Neural cell (in vitro differentiated cells): ENCODE results near the gene ADARB2. TPM values are rescaled to one million over a fixed set of nuclear protein-coding genes. Genes with fewer than 3 reads are reported as not detected.

Source experiments
- H2AFZ ChIP-seq: fragments of 200-600, 300-800 bp; sonication (generic), shearing (Covaris generic); 2 replicates; pipeline ENCODE4 v1.6.0; 2014; ENCODE audit warnings: low read depth, mild to moderate bottlenecking, antibody characterized with exemption, low read length, moderate library complexity
- H3F3A ChIP-seq: fragments of 200-600 bp; shearing (Covaris generic); 2 replicates; pipeline ENCODE4 v1.6.1; 2016; ENCODE audit warnings: mild to moderate bottlenecking, moderate library complexity, mixed read lengths, antibody characterized with exemption, low read length; ENCODE audit not compliant: insufficient read depth, poor library complexity, severe bottlenecking
- H3K27ac ChIP-seq: fragments of 200-600, 300-800 bp; sonication (generic), shearing (Covaris generic); 2 replicates; pipeline ENCODE4 v1.5.1; 2014; ENCODE audit warnings: mild to moderate bottlenecking, low read length, moderate library complexity
- H3K27me3 ChIP-seq: fragments of 300-800, 200-600 bp; sonication (generic), shearing (Covaris generic); 2 replicates; pipeline ENCODE4 v1.6.0; 2014; ENCODE audit warnings: mild to moderate bottlenecking, low read depth, low read length, moderate library complexity; ENCODE audit not compliant: insufficient read depth
- H3K36me3 ChIP-seq: fragments of 300-800, 200-600 bp; sonication (generic), shearing (Covaris generic); 2 replicates; pipeline ENCODE4 v1.5.1; 2014; ENCODE audit warnings: mild to moderate bottlenecking, antibody characterized with exemption, low read length, moderate library complexity; ENCODE audit not compliant: insufficient read depth
- H3K4me2 ChIP-seq: fragments of 300-800, 200-600 bp; sonication (generic), shearing (Covaris generic); 2 replicates; pipeline ENCODE4 v1.6.0; 2014; ENCODE audit warnings: mild to moderate bottlenecking, low read length
- H3K4me3 ChIP-seq: fragments of 300-800, 200-600 bp; sonication (generic), shearing (Covaris generic); 2 replicates; pipeline ENCODE4 v1.5.1; 2014; ENCODE audit warnings: mild to moderate bottlenecking, low read length, moderate library complexity
- H3K79me2 ChIP-seq: fragments of 200-600 bp; shearing (Covaris generic); replicated peaks from 2 replicates; pipeline ENCODE4 v1.6.0; 2014; ENCODE audit warnings: mild to moderate bottlenecking, low read length, moderate library complexity; ENCODE audit not compliant: insufficient read depth
- H3K9ac ChIP-seq: fragments of 300-800, 200-600 bp; sonication (generic), shearing (Covaris generic); 2 replicates; pipeline ENCODE4 v1.6.1; 2016; ENCODE audit warnings: mild to moderate bottlenecking, low read length, mixed read lengths
- H3K9me2 ChIP-seq: fragments of 200-600 bp; shearing (Covaris generic); 2 replicates; pipeline ENCODE4 v1.6.1; 2016; ENCODE audit warnings: mild to moderate bottlenecking, low read length, mixed read lengths; ENCODE audit not compliant: insufficient read depth
- H3K9me3 ChIP-seq: fragments of 200-600, 300-800 bp; sonication (generic), shearing (Covaris generic); 2 replicates; pipeline ENCODE4 v1.6.1; 2016; ENCODE audit warnings: mild to moderate bottlenecking, mixed run types, low read length, moderate library complexity, mixed read lengths
- H4K20me1 ChIP-seq: fragments of 200-600 bp; shearing (Covaris generic); 2 replicates; pipeline ENCODE4 v1.6.1; 2016; ENCODE audit warnings: mild to moderate bottlenecking, mixed run types; ENCODE audit not compliant: insufficient read depth
- CTCF ChIP-seq: fragments of 450-650 bp; IDR thresholded peaks from 2 replicates; pipeline ENCODE4 v1.5.1; 2014; ENCODE audit warnings: antibody characterized with exemption, mild to moderate bottlenecking, moderate library complexity; ENCODE audit not compliant: poor library complexity, severe bottlenecking
- EP300 ChIP-seq: fragments of 450-650 bp; conservative IDR thresholded peaks from 2 replicates; pipeline ENCODE4 v1.6.1; 2014; ENCODE audit warnings: antibody characterized with exemption, mild to moderate bottlenecking, moderate library complexity; ENCODE audit not compliant: poor library complexity, severe bottlenecking
- EZH2 ChIP-seq: fragments of 200-600, 300-800 bp; shearing (Covaris generic), sonication (generic); IDR thresholded peaks from 2 replicates; pipeline ENCODE4 v1.6.1; 2014; ENCODE audit warnings: antibody characterized with exemption, low read length, borderline replicate concordance, mild to moderate bottlenecking; ENCODE audit not compliant: insufficient read depth, poor library complexity, severe bottlenecking
- MXI1 ChIP-seq: fragments of 450-650 bp; conservative IDR thresholded peaks from 2 replicates; pipeline ENCODE4 v1.6.1; 2014; ENCODE audit warnings: antibody characterized with exemption, mild to moderate bottlenecking; ENCODE audit not compliant: poor library complexity, severe bottlenecking
- POLR2AphosphoS5 ChIP-seq: IDR thresholded peaks from 2 replicates; pipeline ENCODE4 v1.6.1; 2012
- RAD21 ChIP-seq: fragments of 450-650 bp; conservative IDR thresholded peaks from 2 replicates; pipeline ENCODE4 v1.6.1; 2014; ENCODE audit warnings: antibody characterized with exemption, mild to moderate bottlenecking, moderate library complexity
- REST ChIP-seq: IDR thresholded peaks from 2 replicates; pipeline ENCODE4 v1.6.1; 2012; ENCODE audit warnings: borderline replicate concordance
- SMC3 ChIP-seq: fragments of 450-650 bp; conservative IDR thresholded peaks from 2 replicates; pipeline ENCODE4 v1.6.1; 2014; ENCODE audit warnings: antibody characterized with exemption, mild to moderate bottlenecking, moderate library complexity; ENCODE audit not compliant: poor library complexity
- TAF1 ChIP-seq: IDR thresholded peaks from 2 replicates; pipeline ENCODE4 v1.6.1; 2012; ENCODE audit warnings: low read depth
- polyA plus RNA-seq: library from polyadenylated mRNA; depleted of rRNA; stranded (reverse); fragments of >200 nt; gene quantifications from 2 replicates; pipeline ENCODE4 v1.2.3, GENCODE V29; 2014

Gene ADARB2
- polyA plus RNA-seq, 1 donor from 2014 or later: 3.6 TPM

GRCh38 chr10:1378473-1378872 lies 358.9 kb downstream of the ADARB2 start:
- H3K4me3 ChIP-seq: no peak overlapping the region
- no peaks in the 10 kb centered on the region for H3K79me2 ChIP-seq
- no peaks in the 10 kb centered on the region for H3K9me2 ChIP-seq
- TF ChIP-seq TAF1: no peak
- TF ChIP-seq POLR2AphosphoS5: no peak
- H2AFZ ChIP-seq: no peak overlapping the region
- H3K27me3 ChIP-seq: no peaks in the 10 kb centered on the region
- no peak overlapping the region for H3K27ac ChIP-seq
- no peaks in the 10 kb centered on the region for H4K20me1 ChIP-seq
- no peaks in the 10 kb centered on the region for H3F3A ChIP-seq
- no peak overlapping the region for H3K9ac ChIP-seq
- no peaks in the 10 kb centered on the region for H3K36me3 ChIP-seq
- no peak overlapping the region for H3K4me2 ChIP-seq
- no peaks in the 10 kb centered on the region for H3K9me3 ChIP-seq

- H3K9ac ChIP-seq: no peak overlapping the region
- H2AFZ ChIP-seq: no peak overlapping the region
- H3K4me2 ChIP-seq: no peak overlapping the region
- H3K79me2 ChIP-seq: no peaks in the 10 kb centered on the region
- no peaks in the 10 kb centered on the region for H4K20me1 ChIP-seq
- no peaks in the 10 kb centered on the region for H3K27me3 ChIP-seq
- no peaks in the 10 kb centered on the region for H3F3A ChIP-seq
- H3K27ac ChIP-seq: no peak overlapping the region
- no peak overlapping the region for H3K4me3 ChIP-seq
- TF ChIP-seq REST (no peak), EZH2 (no peak), SMC3 (no peak), EP300 (no peak)
- no peaks in the 10 kb centered on the region for H3K9me2 ChIP-seq
- no peaks in the 10 kb centered on the region for H3K9me3 ChIP-seq
- H3K36me3 ChIP-seq: no peaks in the 10 kb centered on the region
Measured at GRCh38 chr10:1377740-1378397, 359.5 kb downstream of the ADARB2 start.

GRCh38 chr10:1377231-1377630 lies 360.1 kb downstream of the ADARB2 start:
- Histone ChIP-seq H3K9me2 (no peaks in the 10 kb centered on the region), H3F3A (no peaks in the 10 kb centered on the region), H3K27me3 (no peaks in the 10 kb centered on the region), H3K9ac (no peak overlapping the region), H3K4me2 (no peak overlapping the region), H3K36me3 (no peaks in the 10 kb centered on the region), H2AFZ (no peak overlapping the region), H3K4me3 (no peak overlapping the region), H3K9me3 (no peaks in the 10 kb centered on the region), H3K79me2 (no peaks in the 10 kb centered on the region), H4K20me1 (no peaks in the 10 kb centered on the region), H3K27ac (no peak overlapping the region)
- no peak for TF ChIP-seq SMC3
- no peak for TF ChIP-seq EP300
- TF ChIP-seq REST: no peak
- no peak for TF ChIP-seq CTCF
- TF ChIP-seq TAF1: no peak
- no peak for TF ChIP-seq POLR2AphosphoS5
- no peak for TF ChIP-seq MXI1
- TF ChIP-seq RAD21: no peak
- no peak for TF ChIP-seq EZH2
